Right renal cortex interstitium (tissue), 3 donors: Measurements from ENCODE around the gene CCDC50. TPM values are rescaled to one million over a fixed set of nuclear protein-coding genes. Genes with fewer than 3 reads are reported as not detected.

Source experiments
- DNase-seq, 3 donors: peaks; one replicate each; pipeline ENCODE4 v3.0.0-alpha.2; 2013; ENCODE audit warnings: low read depth in 3 of 3, low spot score in 2 of 3
- polyA plus RNA-seq, 3 donors: library from polyadenylated mRNA; unstranded; fragments of 120-200 nt; gene quantifications; one replicate each; pipeline ENCODE4 v1.2.1, GENCODE V29; 2013; ENCODE audit not compliant: insufficient read length in 3 of 3

Gene CCDC50
- polyA plus RNA-seq, 3 donors: 69.5 to 70.6 (median 69.7) TPM

DNA sequence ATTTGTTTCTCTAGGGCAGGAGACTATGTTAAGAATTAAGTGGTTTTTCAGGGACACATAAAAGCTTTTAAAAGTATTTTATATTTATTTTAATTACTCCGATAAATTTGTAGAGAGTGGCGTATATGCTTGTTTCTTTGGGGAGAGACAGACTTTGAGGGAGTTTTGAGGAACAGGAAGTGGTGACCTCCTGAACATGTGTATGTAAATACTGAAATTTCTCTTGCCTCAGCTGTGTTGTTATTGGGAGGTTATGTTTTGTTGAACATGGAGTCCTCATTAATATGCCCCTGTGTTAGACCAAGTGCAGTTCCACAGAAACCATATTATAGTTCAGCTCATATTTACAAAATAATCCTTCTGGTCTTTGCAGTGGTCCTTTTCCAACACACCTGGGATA lies 42.9 kb downstream of the CCDC50 start:
- no peak for DNase-seq

DNA sequence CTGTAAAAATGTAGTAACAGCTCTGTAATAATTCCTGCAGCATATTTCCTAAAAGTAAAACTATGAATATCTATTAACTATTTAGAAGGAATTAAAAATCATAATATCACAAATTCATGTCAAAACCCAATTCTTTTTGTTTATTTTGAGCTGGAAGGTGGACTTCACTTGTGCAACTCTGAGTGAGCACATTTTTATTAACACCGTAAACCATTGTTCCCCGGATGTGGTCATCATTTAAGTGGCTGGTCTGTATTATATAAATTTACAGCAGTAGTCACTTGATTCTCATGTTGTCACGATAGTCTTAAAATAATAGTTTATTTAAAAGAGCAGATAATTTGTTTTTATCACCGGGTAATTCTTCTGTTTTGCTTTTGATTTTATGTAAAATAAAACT lies 44.1 kb downstream of the CCDC50 start:
- no peak for DNase-seq

DNA sequence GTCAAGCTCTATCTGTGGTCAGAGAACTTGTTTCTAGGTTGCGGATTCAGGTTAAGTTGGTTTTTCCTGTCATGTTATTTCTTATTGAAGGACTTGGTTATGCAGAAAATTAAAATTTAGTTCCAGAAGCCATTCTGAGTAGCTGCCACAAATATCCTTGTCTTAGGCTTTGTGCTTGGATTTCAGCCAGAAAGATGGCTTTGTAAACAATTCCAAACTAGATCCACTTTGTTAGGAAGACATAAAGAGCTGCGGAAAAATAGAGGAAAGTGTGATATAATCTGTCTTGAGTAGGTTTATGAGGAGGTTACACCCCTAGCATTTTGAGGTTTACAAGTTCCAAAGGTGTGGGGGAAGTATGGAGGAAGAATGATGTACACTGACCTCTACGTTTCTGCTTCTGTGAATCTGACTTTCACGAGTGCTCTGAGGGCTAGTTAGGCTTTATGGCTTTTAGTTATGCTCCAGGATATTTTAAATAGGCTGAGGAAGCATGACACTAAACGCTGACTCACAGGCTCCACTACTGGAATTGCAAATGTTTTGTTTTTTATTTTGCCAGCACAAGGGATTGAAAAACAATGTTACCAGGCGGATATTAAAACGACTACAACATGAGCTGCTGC lies 47.4 kb downstream of the CCDC50 start:
- peak in 1 of 3 donors; percentile 13 for DNase-seq

DNA sequence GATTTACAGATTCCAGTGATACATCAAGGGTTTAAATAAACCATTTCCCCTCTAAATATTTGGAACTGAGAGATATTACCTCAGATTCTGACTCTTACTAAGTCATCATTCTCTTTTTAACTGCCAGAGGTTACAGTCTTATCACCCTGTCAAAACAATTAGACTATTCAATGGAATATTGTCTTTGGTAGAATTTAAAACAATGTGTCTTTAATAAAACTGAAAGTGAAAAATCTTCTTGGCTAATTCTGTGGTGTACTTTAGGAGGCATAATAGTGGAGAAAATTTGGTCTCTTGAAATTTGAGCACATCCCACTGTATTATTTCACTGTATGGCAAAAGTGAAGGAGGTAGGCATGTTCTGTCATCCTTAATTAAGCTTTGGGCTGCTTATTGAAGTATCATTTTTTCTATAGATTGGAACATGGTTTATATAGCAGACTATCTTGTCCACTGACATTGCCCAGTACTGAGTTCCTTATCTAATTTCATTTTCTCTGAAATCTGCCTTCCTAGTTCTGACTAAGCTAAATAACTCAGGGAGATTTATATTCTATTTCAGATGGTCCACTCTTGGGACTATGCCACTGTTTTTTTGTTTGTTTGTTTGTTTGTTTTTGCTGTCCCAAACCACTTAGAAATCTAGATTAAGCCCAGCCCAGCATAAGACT lies 49.1 kb downstream of the CCDC50 start:
- DNase-seq: no peak

DNA sequence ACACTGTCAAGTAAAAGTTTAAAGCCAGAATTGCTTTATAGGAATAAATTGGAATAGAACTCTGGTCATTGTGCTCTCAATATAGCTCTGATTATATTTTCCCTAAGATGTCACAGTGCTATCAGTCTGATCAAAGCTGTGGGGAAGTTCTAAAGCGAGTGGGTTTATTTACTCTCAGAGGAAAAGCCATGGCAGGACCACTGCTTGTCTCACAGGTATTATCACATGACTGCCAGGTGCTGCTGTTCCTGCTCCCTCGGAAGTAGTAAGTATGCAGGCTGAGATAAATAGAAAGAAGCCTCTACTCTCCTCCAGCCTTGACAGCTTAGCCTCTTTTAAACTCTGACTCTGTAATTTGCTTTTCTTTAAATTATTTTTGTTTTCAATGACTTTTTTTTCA lies 50.3 kb downstream of the CCDC50 start:
- no peak for DNase-seq

DNA sequence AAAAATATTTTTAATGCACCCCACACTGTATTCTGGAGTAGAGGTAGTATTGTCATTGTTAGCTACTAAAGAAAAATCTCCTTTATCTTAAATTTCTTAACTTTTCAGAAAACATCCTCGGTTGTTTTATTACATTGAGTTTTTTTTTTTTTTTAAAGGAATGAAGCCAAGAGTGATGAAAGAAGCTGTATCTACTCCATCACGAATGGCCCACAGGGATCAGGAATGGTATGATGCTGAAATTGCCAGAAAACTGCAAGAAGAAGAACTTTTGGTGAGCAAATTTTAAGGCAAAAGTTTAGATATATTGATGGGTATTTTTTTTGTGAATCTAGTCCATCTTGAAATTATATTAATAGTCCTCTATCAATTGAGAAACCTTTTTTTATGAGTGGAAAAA lies 50.8 kb downstream of the CCDC50 start:
- DNase-seq: no peak

DNA sequence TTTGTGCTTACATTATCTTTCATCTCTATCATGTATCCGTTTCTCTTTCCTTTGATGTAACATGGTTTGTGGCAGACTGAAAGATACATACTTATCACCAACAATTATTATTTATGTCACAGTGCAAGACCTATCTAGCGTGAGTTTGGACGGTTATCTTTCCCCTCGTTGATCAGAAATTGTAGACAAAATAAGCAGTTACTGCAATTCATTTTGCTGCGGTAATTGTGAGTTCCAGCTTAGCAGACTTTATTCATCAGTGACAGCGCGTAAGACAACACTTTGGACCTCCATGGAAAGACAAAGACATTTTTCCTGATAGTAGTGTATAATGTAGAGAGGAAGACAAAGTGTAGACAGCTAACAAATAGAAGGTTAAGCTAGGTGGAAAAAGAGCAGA lies 52.1 kb downstream of the CCDC50 start:
- no peak for DNase-seq

DNA sequence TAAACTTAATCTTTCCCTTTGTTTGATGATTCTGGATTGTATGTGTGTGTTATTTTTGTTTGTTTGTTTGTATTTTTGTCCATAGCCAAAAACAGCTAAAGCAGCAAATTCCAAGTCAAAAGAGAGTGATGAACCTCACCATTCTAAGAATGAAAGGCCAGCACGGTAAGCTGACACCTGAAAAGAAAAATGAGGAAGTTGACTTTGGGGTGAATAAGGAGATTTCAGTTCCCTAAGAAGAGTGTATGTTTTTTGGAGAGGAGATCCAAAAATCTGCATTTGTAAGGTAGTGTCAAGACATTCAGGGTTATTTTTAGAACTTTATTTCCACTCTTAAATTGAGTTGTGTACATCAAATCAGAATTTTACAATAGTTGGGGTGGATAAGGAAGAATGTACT lies 53.5 kb downstream of the CCDC50 start:
- no peak for DNase-seq

DNA sequence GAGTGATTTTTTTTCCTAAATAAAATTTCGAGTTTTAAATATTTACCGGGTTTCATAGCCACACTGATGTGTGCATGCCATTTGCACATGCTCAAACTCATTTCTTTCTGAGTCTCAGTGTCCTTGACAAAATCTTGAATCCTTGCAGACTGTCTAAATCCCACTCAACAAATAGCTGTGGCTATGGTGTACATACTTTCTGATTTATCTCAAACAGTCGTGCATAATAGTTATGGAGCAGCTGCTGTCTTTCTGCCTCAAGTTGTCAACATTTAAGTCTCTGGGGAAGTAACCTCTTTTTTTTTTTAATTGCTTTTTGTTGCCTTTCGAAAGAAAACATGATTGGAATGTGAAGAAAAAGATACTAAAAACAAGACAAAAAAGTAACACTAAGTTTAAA lies 53.9 kb downstream of the CCDC50 start:
- DNase-seq: peak in 1 of 3 donors; percentile 21

DNA sequence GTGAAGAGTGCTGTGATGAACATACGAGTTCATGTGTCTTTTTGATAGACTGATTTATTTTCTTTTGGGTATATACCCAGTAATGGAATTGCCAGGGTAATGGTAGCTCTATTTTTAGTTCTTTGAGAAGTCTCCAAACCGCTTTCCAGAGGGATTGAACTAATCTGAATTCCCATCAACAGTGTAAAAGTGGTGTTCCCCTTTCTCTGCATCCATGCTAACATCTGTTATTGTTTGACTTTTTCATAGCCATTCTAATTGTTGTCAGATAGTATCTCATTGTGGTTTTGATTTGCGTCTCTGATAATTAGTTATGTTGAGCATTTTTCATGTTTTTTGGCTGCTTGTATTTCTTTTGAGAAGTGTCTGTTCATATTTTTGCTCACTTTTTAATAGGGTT lies 55.9 kb downstream of the CCDC50 start:
- no peak for DNase-seq

DNA sequence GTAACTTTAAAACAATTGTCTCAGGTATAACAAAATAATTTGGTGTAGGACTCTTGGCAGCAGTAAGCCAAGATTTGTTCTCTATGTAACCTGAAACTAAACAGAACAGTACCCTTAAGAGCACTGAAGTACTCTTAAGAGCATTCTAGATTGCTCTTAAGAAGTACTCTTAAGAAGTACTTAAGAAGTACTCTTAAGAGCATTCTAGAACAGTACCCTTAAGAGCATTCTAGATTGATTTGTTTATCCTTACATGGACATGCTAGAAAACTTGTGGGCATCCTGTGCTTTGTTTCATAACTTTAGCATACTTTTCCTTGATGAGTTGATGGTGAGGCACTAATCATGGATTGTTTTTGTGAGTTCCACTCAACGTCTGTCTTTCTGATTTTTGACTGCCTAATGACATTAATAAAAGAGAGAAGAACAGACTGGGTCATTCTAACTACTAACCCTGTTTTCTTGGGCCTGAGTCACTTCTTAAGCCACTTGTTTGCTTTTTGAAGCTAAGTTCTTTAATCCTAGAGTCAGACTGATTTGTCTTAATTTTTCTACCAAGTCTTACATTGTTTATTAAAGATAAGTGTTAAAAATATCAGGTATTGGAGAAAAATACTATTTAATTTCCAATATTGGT lies 58.4 kb downstream of the CCDC50 start:
- DNase-seq: no peak

DNA sequence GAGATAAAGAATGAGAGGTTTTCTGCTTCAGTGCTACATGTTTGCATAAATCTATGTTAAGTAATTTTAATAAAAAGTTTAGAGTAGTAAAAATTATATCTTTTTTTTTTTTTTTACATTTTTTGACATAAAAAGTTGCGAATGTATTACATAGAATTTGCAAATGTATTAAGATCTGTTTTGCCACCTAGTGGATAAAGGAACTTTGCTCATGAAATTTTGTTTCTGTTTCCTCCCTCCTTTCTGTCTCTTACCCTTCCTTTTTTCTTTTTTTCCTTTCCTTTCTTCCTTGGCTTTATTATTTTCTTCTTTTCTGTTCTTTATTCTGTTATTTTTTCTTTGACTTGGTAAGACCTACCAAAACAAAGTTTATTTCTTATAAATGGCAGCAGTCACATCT lies 59.6 kb downstream of the CCDC50 start:
- no peak for DNase-seq

DNA sequence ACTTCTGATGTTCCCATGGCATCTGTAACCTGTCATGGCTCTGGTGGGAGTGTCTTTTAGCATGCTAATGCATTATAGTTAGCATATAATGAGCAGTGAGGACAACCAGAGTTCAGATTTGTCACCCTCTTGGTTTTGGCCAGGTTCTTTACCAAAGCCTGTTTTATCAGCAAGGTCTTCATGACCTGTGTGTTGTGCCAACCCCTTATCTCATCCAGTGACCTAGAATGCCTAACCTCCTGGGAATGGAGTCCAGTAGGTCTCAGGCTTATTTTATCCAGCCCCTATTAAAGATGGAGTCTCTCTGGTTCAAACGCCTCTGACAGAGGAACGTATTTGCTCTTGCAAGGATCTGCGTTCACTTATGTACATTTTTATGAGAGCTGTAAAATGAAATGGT lies 61.4 kb downstream of the CCDC50 start:
- no peak for DNase-seq

DNA sequence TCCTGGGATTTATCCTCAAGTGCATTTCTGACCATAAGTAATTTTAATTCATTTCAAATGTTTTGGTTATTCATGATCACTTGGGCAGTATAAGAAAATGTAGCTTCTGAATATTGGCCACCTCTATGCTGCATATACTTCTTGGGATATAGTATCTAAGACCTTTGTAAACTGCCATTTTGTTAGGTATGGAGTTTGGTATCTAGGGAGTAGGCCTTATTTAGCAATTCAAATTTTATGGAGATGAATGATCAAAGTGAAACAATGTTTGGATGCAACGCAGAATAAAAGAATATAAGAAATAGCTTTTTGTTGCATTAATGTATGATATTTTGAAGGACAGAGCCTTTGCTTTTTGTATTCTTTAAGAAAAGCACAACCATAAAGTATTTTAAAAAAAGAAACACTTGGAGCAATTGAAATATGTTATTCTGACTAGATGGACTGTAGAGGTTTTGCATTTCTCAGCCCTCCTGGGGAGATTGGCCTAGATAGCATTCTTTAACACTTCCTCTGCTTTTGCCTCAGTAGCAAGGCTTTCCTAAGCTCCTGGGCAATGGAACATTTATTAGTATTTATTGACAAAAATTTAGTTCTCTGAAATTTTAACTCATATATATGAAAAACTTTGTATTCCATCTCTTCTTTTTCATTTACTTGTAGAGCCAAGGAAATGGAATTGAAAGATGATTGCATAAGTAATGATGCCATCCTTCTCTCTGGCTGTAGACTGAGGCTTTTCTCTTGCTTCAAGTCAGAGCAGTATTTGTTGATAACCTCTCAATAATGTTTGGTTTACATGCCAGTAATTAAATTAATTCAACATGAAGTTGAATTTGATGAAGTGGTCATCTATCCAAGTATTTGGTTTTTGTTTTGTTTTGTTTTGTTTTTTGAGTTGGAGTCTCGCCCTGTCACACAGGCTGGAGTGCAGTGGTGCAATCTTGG lies 62.9 kb downstream of the CCDC50 start:
- no peak for DNase-seq

DNA sequence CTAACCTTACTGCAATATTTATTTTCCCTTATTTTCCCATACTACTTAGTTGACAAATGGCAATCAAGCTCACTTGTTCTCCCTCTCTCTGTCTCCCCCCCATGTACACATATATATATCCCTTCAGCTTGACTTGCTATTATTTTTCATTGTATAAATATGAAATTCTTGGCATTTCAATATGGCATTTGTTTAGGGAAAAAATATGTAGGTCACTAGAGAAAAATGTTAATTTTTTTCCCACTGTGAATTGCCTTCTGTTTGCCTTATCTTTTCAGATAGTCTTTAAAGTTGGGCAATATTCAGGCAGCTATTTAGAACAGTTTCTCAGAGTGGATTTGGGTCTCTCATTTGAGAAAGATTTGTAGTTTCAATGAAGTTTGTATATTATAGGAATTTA lies 64.0 kb downstream of the CCDC50 start:
- no peak for DNase-seq

DNA sequence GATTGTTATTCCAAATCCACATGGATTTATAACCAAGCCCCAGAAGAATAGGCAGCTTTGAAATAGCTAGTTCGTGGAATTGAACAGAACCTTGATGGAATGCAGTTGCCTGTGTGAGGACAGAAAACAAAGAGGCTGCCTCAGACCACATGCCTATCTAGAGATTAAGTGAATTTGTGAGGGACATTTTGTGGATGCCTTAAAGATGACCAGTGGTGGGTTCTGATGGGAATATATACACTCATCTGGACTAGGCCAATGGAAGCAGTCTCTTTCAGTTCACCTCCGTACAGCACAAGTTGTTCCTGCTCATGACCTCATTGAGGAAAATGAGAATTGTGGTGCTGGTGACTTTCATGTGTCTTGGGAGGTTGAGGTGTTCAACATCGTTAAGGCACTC lies 68.6 kb downstream of the CCDC50 start:
- DNase-seq: no peak

DNA sequence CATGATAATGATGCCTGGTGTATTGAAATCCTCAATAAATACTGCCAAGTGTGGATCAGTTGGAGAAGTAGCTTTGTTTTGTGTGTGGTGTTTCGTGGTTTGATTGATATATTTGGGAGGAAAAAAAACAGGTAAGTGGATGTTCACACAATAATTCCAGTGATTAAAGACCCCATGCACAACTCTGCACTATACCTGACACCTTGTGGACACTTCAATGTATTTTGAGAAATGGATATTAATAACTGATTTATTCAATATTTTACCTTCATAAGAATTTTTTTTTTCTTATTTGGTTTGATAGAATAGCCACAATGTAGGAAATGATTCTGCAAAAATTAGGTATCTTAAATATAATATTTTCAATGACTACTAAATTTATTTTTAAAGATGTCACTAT lies 69.4 kb downstream of the CCDC50 start:
- no peak for DNase-seq

DNA sequence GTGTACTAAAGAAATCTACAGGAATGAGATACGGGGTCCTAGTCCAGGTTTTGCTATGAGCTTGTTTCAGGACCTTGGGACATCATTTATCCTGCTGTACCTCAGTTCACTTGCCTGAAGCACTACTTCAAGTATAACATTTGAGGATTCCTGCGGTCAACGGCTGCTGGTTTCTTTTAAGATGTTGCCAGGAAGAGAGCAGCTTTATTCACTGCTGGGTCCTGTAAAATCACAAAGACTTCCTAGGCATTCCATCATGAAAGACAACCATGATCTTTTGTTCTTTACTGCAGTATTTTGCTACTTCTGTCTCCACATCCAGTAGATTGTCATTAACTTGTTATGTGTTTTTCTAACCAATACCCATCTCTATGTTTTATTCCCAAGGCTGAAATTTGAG lies 70.7 kb downstream of the CCDC50 start:
- no peak for DNase-seq

DNA sequence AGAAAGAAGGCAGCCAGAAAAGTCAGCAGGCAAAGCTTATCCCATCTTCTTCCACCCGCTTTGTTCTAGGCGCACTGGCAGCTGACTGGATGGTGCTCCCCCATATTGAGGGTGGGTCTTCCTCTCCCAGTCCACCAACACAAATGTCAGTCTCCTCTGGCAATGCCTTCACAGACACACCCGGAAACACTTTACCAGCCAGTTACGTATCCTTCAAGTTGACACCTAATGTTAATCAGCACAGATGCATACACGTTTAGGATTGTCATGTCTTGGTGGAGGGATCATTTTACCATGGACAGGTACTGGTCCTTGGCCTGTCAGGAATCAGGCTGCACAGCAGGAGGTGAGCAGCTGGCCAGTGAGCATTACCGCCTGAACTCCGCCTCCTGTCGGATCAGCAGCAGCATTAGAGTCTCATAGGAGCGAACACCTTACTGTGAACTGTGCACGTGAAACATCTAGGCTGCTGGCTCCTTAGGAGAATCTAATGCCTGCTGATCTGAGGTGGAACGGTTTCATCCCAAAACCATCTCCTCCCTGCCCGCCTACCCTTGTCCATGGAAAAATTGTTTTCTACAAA lies 72.7 kb downstream of the CCDC50 start:
- no peak for DNase-seq

DNA sequence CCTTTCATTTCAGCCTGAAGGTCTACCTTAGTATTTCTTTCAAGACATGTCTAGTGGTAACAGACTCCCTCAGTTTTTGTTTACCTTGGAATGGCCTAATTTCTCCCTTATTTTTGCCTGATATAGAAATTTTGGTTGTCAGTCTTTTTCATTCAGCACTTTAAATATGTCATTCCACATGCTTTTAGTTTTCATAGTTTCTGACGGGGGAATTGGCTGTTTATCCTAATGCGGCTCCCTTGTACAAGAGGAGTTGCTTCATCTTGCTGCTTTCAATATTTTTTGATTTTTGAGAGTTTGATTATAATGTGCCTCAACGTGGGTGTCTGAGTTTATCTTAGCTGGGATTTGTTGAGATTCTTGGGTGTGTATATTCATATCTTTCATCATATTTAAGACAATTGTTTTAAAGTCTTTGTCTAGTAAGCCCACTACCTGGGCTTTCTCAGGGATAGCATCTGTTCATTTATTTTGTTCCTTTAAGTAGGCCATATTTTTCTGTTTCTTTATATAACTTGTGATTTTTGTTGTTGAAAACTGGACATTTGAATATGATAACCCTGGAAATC lies 80.7 kb downstream of the CCDC50 start:
- no peak for DNase-seq

DNA sequence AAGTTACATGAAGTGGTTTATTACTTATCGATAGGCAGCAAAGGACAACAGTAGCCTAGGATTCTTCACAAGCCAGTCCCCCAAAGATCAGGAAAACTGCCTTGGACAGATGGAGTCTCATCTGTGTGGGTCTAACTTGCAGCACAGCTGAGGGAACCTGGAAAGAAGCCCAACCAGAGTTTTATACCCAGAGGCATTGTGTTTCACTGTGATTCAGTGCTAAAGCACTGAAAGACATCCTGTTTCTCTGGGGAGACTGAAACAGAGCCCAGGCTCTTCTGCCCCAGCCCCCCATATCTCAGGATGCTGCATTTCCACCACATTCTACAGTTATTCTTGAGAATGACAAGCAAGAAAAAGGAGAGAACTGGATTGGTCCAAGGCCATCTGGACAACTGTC lies 83.6 kb downstream of the CCDC50 start:
- no peak for DNase-seq
